ENCODE results near the gene SUMO1.
"Not testable (repeated sequence)": the region's sequence is repeated elsewhere in the genome, so short reads cannot be mapped to it uniquely, and the experiment has no call there.

Gene SUMO1

GRCh38 chr2:202238234-202239197, at the start of gene SUMO1:
Gene SUMO1, minus strand, starts transcription at chr2:202238597. Its CDS starts 146 bp downstream, at chr2:202238451.
- peak; percentile 85 to 99 (median 94) for DNase-seq
- intact Hi-C loops (cut with DNase I) = loop anchor here (2.0 kb wide), 1 partner anchor 26 kb away; the partner anchor contains the start of gene NOP58

- intact Hi-C loops (cut with DNase I) = no loop called here
Observed at GRCh38 chr2:202286595-202286994, 48.2 kb upstream of the SUMO1 start.

GRCh38 chr2:202278944-202279343, 40.5 kb upstream of the SUMO1 start:
- intact Hi-C loops (cut with DNase I) = loop anchor here (10.0 kb wide), 1 partner anchor 96 kb away; the partner anchor contains the start of gene BMPR2
- DNase-seq = no peak

More at GRCh38 chr2:202286595-202286994, 48.2 kb upstream of the SUMO1 start:
- no peak for DNase-seq

GRCh38 chr2:202278036-202278760, 39.8 kb upstream of the SUMO1 start:
- DNase-seq = no peak
- intact Hi-C loops (cut with DNase I) = loop anchor here (10.0 kb wide), 1 partner anchor 97 kb away; the partner anchor contains the start of gene BMPR2

GRCh38 chr2:202276078-202276720, 37.8 kb upstream of the SUMO1 start:
- intact Hi-C loops (cut with DNase I) = loop anchor here (10.0 kb wide), 1 partner anchor 99 kb away; the partner anchor contains the start of gene BMPR2
- DNase-seq = not testable (repeated sequence)

GRCh38 chr2:202270487-202270886, 32.1 kb upstream of the SUMO1 start:
- DNase-seq = no peak
- intact Hi-C loops (cut with DNase I) = loop anchor here (10.0 kb wide), 1 partner anchor 104 kb away; the partner anchor contains the start of gene BMPR2

GRCh38 chr2:202269585-202269984, 31.2 kb upstream of the SUMO1 start:
- no peak for DNase-seq
- intact Hi-C loops (cut with DNase I) = no loop called here

- intact Hi-C loops (cut with DNase I) = no loop called here
Observed at GRCh38 chr2:202267495-202267894, 29.1 kb upstream of the SUMO1 start.

GRCh38 chr2:202265467-202266277, 27.3 kb upstream of the SUMO1 start, which contains the start of gene NOP58:
Gene NOP58, plus strand, starts transcription at chr2:202265763. Its CDS starts 179 bp downstream, at chr2:202265942.
- intact Hi-C loops (cut with DNase I) = loop anchor here (2.0 kb wide), 1 partner anchor 27 kb away; the partner anchor contains the start of gene SUMO1
- peak; percentile 85 to 98 (median 92) for DNase-seq

More at GRCh38 chr2:202267495-202267894, 29.1 kb upstream of the SUMO1 start:
- DNase-seq = no peak

- intact Hi-C loops (cut with DNase I) = no loop called here
- DNase-seq = peak in 1 of 10 donors; percentile 24
Observed at GRCh38 chr2:202261531-202261930, 23.1 kb upstream of the SUMO1 start.

GRCh38 chr2:202251494-202251893, 13.1 kb upstream of the SUMO1 start:
- intact Hi-C loops (cut with DNase I) = no loop called here
- DNase-seq = no peak

- intact Hi-C loops (cut with DNase I) = no loop called here
Observed at GRCh38 chr2:202249521-202250253, 11.3 kb upstream of the SUMO1 start.

GRCh38 chr2:202247710-202248109, 9.3 kb upstream of the SUMO1 start:
- DNase-seq; intact Hi-C loops (cut with DNase I): not testable (repeated sequence)

More at GRCh38 chr2:202249521-202250253, 11.3 kb upstream of the SUMO1 start:
- DNase-seq = no peak

GRCh38 chr2:202237787-202238233, 587 bp downstream of the SUMO1 start:
- intact Hi-C loops (cut with DNase I) = loop anchor here (2.0 kb wide), 1 partner anchor 27 kb away; the partner anchor contains the start of gene NOP58
- DNase-seq = peak in 9 of 10 donors; percentile 11 to 91 (median 34)

GRCh38 chr2:202221873-202222272, 16.5 kb downstream of the SUMO1 start:
- no peak for DNase-seq
- intact Hi-C loops (cut with DNase I) = no loop called here

- intact Hi-C loops (cut with DNase I) = no loop called here
- DNase-seq = no peak
Observed at GRCh38 chr2:202215179-202215578, 23.2 kb downstream of the SUMO1 start.

GRCh38 chr2:202208526-202208925, 29.9 kb downstream of the SUMO1 start:
- no peak for DNase-seq
- intact Hi-C loops (cut with DNase I) = no loop called here

- DNase-seq = no peak
- intact Hi-C loops (cut with DNase I) = no loop called here
Observed at GRCh38 chr2:202204855-202205254, 33.5 kb downstream of the SUMO1 start.

Data from posterior cingulate gyrus (tissue), 11 donors.